A549 (cell line): ENCODE data around the gene KIF26A. TPM values are rescaled to one million over a fixed set of nuclear protein-coding genes. Genes with fewer than 3 reads are reported as not detected.

Source experiments
- ATAC-seq, 2 experiments: fragments of 200-7000 bp in 1 of 2; fragments of >200 bp in 1 of 2; cut with Nextera tagmentation in 1 of 2; cut with Tn5 transposase in 1 of 2; 3 replicates each; pipeline versions ENCODE4 v1.8.0 to v1.9.1; 2018 to 2020; ENCODE audit warnings: mild to moderate bottlenecking in 1 of 2, moderate library complexity in 1 of 2
- CTCF ChIA-PET: fragments of 300-600 bp; sonication (Branson Sonifier 250); formaldehyde crosslinking; extraction: SDS; loops from one replicate; lab custom pipeline; 2021; ENCODE audit warnings: antibody characterized with exemption, inconsistent platforms; lab: Yijun Ruan, JAX
- POLR2A ChIA-PET: fragments of 350-600 bp; formaldehyde crosslinking; extraction: SDS; loops from one replicate; lab custom pipeline; 2021; ENCODE audit warnings: antibody characterized with exemption, inconsistent platforms; lab: Yijun Ruan, JAX
- DNase-seq, 2 experiments: peaks; one replicate each; pipeline versions ENCODE4 v3.0.0 to v3.0.0-alpha.2; 2011 to 2016; ENCODE audit warnings: low read depth in 1 of 2, low spot score in 1 of 2
- FAIRE-seq: peaks from 2 replicates; lab custom pipeline; 2011; peaks lifted over from hg19 to GRCh38; lab: Jason Lieb, UNC
- H3K27ac ChIP-seq, 2 experiments: fragments of >200 bp; sonication (Bioruptor Twin); formaldehyde crosslinking; 3 replicates each; pipeline ENCODE4 v1.5.1; 2016 to 2017
- H3K4me1 ChIP-seq: fragments of >200 bp; sonication (Bioruptor Twin); formaldehyde crosslinking; 3 replicates; pipeline ENCODE4 v1.6.1; 2016
- H3K4me2 ChIP-seq: fragments of >200 bp; sonication (Bioruptor Twin); formaldehyde crosslinking; 3 replicates; pipeline ENCODE4 v1.6.1; 2016
- H3K4me3 ChIP-seq: fragments of >200 bp; sonication (Bioruptor Twin); formaldehyde crosslinking; 3 replicates; pipeline ENCODE4 v1.5.1; 2016
- H3K9me3 ChIP-seq: fragments of >200 bp; sonication (Bioruptor Twin); formaldehyde crosslinking; 3 replicates; pipeline ENCODE4 v1.6.1; 2016
- CTCF ChIP-seq: fragments of >200 bp; sonication (Bioruptor Twin); formaldehyde crosslinking; IDR thresholded peaks from 3 replicates; pipeline ENCODE4 v1.5.1; 2016
- ELK1 ChIP-seq: fragments of 150-350 bp; IDR thresholded peaks from 2 replicates; pipeline ENCODE4 v1.6.1; 2014; ENCODE audit warnings: low read depth, mild to moderate bottlenecking, low read length
- FOSL2 ChIP-seq, 2 experiments: fragments of 450-650 bp in 1 of 2; fragments of >200 bp in 1 of 2; sonication (Bioruptor Twin) in 1 of 2; formaldehyde crosslinking; IDR thresholded peaks; 2 replicates each; pipeline versions ENCODE4 v1.5.0 to v1.6.1; 2016 to 2020; ENCODE audit warnings: mild to moderate bottlenecking in 1 of 2, moderate library complexity in 1 of 2
- HOXB13 ChIP-seq: fragments of 250-450 bp; sonication (Bioruptor Pico); IDR thresholded peaks from 2 replicates; pipeline ENCODE4 v1.5.0; 2020; ENCODE audit warnings: low read depth, mild to moderate bottlenecking, moderate library complexity
- MAX ChIP-seq: IDR thresholded peaks from 2 replicates; pipeline ENCODE4 v1.6.1; 2012
- MAZ ChIP-seq: fragments of 150-350 bp; IDR thresholded peaks from 2 replicates; pipeline ENCODE4 v1.6.1; 2014; ENCODE audit warnings: antibody characterized with exemption, low read depth, low read length, borderline replicate concordance
- NFE2L2 ChIP-seq: fragments of 150-350 bp; conservative IDR thresholded peaks from 2 replicates; pipeline ENCODE4 v1.6.1; 2014; ENCODE audit warnings: low read length
- PBX3 ChIP-seq: IDR thresholded peaks from 2 replicates; pipeline ENCODE4 v1.6.1; 2012
- RAD21 ChIP-seq, 2 experiments: fragments of >200 bp in 1 of 2; sonication (Bioruptor Twin) in 1 of 2; formaldehyde crosslinking in 1 of 2; IDR thresholded peaks in 1 of 2; conservative IDR thresholded peaks in 1 of 2; 2 replicates in 1 of 2; 3 replicates in 1 of 2; pipeline ENCODE4 v1.6.1; 2012 to 2018; ENCODE audit warnings: inconsistent platforms in 1 of 2
- SMC3 ChIP-seq: fragments of >200 bp; sonication (Bioruptor Twin); formaldehyde crosslinking; IDR thresholded peaks from 3 replicates; pipeline ENCODE4 v1.6.1; 2018; ENCODE audit warnings: inconsistent platforms
- TP53 ChIP-seq: fragments of 250-450 bp; sonication (Bioruptor Pico); IDR thresholded peaks from 2 replicates; pipeline ENCODE4 v1.5.0; 2021; ENCODE audit warnings: mild to moderate bottlenecking, moderate library complexity
- USF2 ChIP-seq: fragments of 450-650 bp; IDR thresholded peaks from 2 replicates; pipeline ENCODE4 v1.6.1; 2014; ENCODE audit warnings: antibody characterized with exemption
- ZC3H11A ChIP-seq: fragments of 450-650 bp; IDR thresholded peaks from 2 replicates; pipeline ENCODE4 v1.6.1; 2014; ENCODE audit warnings: antibody characterized with exemption, mild to moderate bottlenecking
- ZFP36 ChIP-seq: fragments of 450-650 bp; IDR thresholded peaks from 2 replicates; pipeline ENCODE4 v1.6.1; 2014; ENCODE audit warnings: borderline replicate concordance; ENCODE audit not compliant: partially characterized antibody
- ZNF302 ChIP-seq: fragments of 250-450 bp; sonication (Bioruptor Pico); IDR thresholded peaks from 2 replicates; pipeline ENCODE4 v1.9.0; 2021; ENCODE audit warnings: inconsistent platforms, mild to moderate bottlenecking, moderate library complexity
- WGBS: methylation state at CpG from one replicate; pipeline ENCODE4 v1.1.6; 2017; ENCODE audit errors: missing lambda C conversion rate; 5-methylcytosine and 5-hydroxymethylcytosine counted together
- polyA plus RNA-seq, 4 experiments: library from polyadenylated mRNA; depleted of rRNA in 3 of 4; stranded (reverse); fragments of >200 nt; fragmentation: RNase III in 1 of 4; extraction: RNeasy Plus Mini Kit Qiagen cat#74134 plus additional on column Dnase treatment in 1 of 4; gene quantifications; 2 replicates in 3 of 4; 3 replicates in 1 of 4; pipeline ENCODE4 v1.2.3, GENCODE V29; 2011 to 2017

Gene KIF26A
- polyA plus RNA-seq, 2 of the 4 experiments (the other 2 are of a cell fraction), result 0.28 to 2.3 TPM

- no peak for TF ChIP-seq ZFP36
- TF ChIP-seq ELK1, result no peak
- no peak for TF ChIP-seq NFE2L2
- TF ChIP-seq HOXB13 (CRISPR knock-in tag), result no peak
- TF ChIP-seq ZC3H11A, result no peak
- no peak for TF ChIP-seq PBX3
- no peak for TF ChIP-seq USF2
These were observed 4.9 kb upstream of the KIF26A start (continued) for GRCh38 chr14:104133496-104133895.

GRCh38 chr14:104134061-104134965 lies 4.1 kb upstream of the KIF26A start:
- no peak overlapping the region for H3K4me3 ChIP-seq
- peaks cover 15% of the 10 kb centered on the region for H3K9me3 ChIP-seq
- H3K4me2 ChIP-seq, result peak overlapping the region; percentile 98; the same call in 2 of the 3 replicates
- ChIA-PET POLR2A (no interaction called here), CTCF (interaction anchor here (0.5 to 1.9 kb wide), 5 partner anchors 26 to 430 kb away, joined by 3 to 13 read pairs (median 3); no protein-coding TSS in a partner anchor)
- WGBS, result 44% methylated on average over 23 of the region's 31 CpGs
- FAIRE-seq, result no peak
- DNase-seq, result no peak
- no peak for ATAC-seq
- peaks cover 25% of the 10 kb centered on the region for H3K4me1 ChIP-seq
- H3K27ac ChIP-seq, result no peak overlapping the region
- TF ChIP-seq FOSL2 (IDR thresholded peaks at IDR 0.05) (no peak), FOSL2 (CRISPR knock-in tag; IDR thresholded peaks at IDR 0.05) (no peak), ZNF302 (CRISPR knock-in tag) (no peak), TP53 (CRISPR knock-in tag) (no peak)

GRCh38 chr14:104135121-104135903 lies 3.1 kb upstream of the KIF26A start:
- Histone ChIP-seq H3K4me1 (peaks cover 26% of the 10 kb centered on the region), H3K4me3 (peak overlapping the region; percentile 55; the same call in 2 of the 3 replicates), H3K9me3 (peaks cover 5% of the 10 kb centered on the region), H3K27ac (peak overlapping the region in 1 of 2 experiments; percentile 69; a peak in 1 of 6 replicates), H3K4me2 (peak overlapping the region; percentile 98)
- CTCF ChIA-PET, result interaction anchor here (0.7 to 1.6 kb wide), 4 partner anchors 9 to 429 kb away, joined by 3 to 6 read pairs (median 4); no protein-coding TSS in a partner anchor
- WGBS, result 11% methylated on average over 21 of the region's 47 CpGs
- no peak for FAIRE-seq
- POLR2A ChIA-PET, result no interaction called here
- DNase-seq, result peak; percentile 72 to 84
- ATAC-seq, result peak; percentile 57 to 68
- peak; percentile 40 for TF ChIP-seq SMC3
- peak in 1 of 2 experiments; percentile 30; a peak in 1 of 5 replicates for TF ChIP-seq RAD21 (conservative IDR thresholded peaks at IDR 0.05 in 1 of 2, IDR thresholded peaks at IDR 0.05 in 1 of 2)
- peak; percentile 35 for TF ChIP-seq CTCF
- 0 out of 2 replicates have a peak, but pooled peaks have one; percentile 28 for TF ChIP-seq MAX
- no peak for TF ChIP-seq MAZ
